Mononuclear cell (primary cell): ENCODE measurements around the gene REEP6. TPM values are rescaled to one million over a fixed set of nuclear protein-coding genes. Genes with fewer than 3 reads are reported as not detected.
A peak's percentile ranks its signal among the peaks of the same experiment; 100 is the strongest.
"Not testable (repeated sequence)": the region's sequence is repeated elsewhere in the genome, so short reads cannot be mapped to it uniquely, and the experiment has no call there.

Experiments
- H3K27me3 ChIP-seq: 2 replicates; pipeline ENCODE4 v1.6.0; 2011; ENCODE audit warnings: low read length, control low read depth; ENCODE audit not compliant: insufficient read depth
- H3K4me1 ChIP-seq: 2 replicates; pipeline ENCODE4 v1.5.1; 2011; ENCODE audit warnings: mild to moderate bottlenecking, low read length, control low read depth; ENCODE audit not compliant: insufficient read depth
- H3K4me3 ChIP-seq: 2 replicates; pipeline ENCODE4 v1.5.1; 2011; ENCODE audit warnings: mild to moderate bottlenecking, low read length, moderate library complexity
- H3K9me3 ChIP-seq: 2 replicates; pipeline ENCODE4 v1.5.1; 2011; ENCODE audit warnings: low read depth, mild to moderate bottlenecking, control low read depth, low read length
- total RNA-seq: library from RNA; depleted of rRNA; stranded (reverse); fragments of >200 nt; gene quantifications from one replicate; pipeline ENCODE4 v1.2.3, GENCODE V29; 2012

Gene REEP6
- total RNA-seq, 1 donor = 2.1 TPM

DNA sequence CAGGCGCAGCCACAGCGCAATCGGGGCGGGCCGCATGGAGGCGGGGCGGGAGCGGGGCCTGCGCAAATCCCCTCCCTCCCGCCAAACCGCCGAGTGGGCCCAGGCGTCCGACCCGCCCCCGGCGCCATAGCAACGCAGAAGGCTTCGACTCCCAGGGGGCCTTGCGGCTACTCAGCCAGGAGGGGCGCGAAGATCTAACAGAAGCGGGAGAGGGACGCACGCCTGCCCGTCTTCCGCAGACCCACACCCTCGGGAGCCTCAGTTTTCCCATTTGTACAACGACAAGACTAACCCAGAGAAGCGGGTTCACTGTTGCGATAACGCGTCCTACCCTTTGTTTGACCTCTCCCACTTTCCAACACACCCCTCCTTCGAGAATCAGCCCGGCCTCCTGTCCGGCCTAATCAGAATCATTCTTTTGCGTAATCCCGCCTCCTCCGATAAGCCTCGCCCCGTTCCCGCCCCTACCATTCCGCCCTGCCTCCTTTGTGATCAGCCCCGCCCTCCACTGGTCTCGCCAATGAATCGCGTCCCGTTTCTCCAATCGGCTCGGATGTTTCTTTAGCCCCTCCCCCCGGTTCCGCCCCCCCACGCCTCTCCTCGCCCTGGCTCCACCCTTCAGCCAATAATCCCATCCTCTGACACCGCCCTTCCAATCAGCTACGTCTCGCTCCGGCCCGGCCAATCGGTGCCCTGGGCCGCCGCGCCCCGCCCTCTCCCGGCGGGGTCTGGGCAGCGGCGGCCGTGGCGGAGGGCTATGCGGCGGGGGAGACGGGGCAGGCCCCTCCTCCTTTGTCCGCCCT is 469 bp upstream of the REEP6 start, which contains the start of gene PCSK4:
TSS of gene PCSK4 (minus strand) at position 40 of the 803 bp plus-strand sequence. CDS start at position 36, 4 bp downstream.
- Histone ChIP-seq H3K9me3 (no peaks in the 10 kb centered on the region), H3K27me3 (no peaks in the 10 kb centered on the region), H3K4me3 (peak within 1 kb of the TSS; percentile 41), H3K4me1 (peaks cover 19% of the 10 kb centered on the region)

DNA sequence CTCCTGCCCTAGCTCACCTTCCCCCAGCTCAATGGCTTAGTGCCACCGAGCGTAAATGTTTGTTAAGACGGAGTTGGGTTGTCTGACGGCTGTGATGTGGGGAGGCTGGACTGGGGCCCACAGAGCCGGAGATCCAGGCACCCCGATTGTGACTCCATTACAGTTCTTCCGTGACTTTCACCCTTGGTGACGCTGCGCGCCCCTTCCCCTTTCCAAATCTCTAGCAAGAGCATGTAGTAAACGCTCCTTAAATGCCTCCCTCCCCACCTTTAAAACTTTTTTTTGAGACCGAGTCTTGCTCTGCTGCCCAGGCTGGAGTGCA is 829 bp downstream of the REEP6 start:
- Histone ChIP-seq H3K4me1 (peaks cover 19% of the 10 kb centered on the region), H3K4me3 (no peak overlapping the region), H3K27me3 (no peaks in the 10 kb centered on the region), H3K9me3 (no peaks in the 10 kb centered on the region)

DNA sequence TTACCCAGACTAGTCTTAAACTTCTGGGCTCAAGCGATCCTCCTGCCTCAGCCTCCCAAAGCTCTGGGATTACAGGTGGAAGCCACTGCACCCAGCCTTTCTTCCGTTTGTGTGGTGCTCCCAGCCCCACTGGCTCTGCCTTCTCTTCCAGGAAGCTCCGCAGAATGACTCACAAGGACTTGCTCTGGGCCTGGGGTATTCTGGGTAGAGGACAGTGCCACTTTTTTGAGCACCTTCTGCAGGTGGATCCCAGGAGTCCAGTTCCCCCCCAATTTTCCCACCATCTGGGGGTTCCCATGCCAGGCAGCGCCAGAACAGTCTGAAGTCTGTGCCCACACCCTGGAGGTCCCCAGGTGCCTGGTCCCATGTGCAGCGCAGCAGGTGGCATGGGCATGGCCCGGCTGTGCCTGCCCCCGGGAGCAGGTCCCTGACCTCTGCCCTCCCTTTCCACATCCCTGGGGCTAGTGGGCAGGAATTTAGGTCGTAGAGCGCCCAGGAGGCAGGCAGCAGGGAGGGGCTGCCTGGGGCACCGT is 1.6 kb downstream of the REEP6 start:
- no peak overlapping the region for H3K4me3 ChIP-seq
- no peaks in the 10 kb centered on the region for H3K27me3 ChIP-seq
- peaks cover 19% of the 10 kb centered on the region for H3K4me1 ChIP-seq
- no peaks in the 10 kb centered on the region for H3K9me3 ChIP-seq

- no peak overlapping the region for H3K4me3 ChIP-seq
- H3K4me1 ChIP-seq = peaks cover 17% of the 10 kb centered on the region
- H3K9me3 ChIP-seq = no peaks in the 10 kb centered on the region
- H3K27me3 ChIP-seq = no peaks in the 10 kb centered on the region
Observed at GRCh38 chr19:1494115-1494815, 3.3 kb downstream of the REEP6 start.

DNA sequence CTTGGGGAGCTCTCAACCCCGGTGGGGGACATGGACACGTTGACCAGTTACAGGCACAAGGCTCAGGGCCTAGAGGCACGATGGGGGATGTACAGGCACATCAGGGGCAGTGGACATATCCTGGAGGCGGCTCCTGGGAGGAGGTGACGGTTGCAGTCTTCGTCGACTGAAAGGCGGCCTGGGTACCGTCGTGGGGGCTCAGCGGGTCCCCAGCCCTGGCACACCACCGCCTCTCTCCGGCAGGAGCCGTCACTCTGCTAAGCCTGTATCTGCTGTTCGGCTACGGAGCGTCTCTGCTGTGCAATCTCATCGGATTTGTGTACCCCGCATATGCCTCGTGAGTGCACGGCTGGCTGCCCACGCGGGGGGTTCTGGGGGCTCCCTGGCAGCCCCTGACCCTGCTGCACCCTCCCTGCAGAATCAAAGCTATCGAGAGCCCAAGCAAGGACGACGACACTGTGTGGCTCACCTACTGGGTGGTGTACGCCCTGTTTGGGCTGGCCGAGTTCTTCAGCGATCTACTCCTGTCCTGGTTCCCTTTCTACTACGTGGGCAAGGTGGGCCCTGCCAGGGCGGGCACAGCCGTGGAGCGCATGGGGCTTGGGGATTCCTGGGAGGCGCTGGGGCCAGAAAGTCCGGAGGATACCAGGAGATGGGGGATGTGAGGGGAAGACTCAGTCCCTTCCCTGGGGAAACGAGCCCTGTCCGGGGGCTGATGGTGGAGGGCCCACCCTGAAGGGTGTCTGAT is 4.2 kb downstream of the REEP6 start:
- Histone ChIP-seq H3K27me3 (no peaks in the 10 kb centered on the region), H3K9me3 (no peaks in the 10 kb centered on the region), H3K4me3 (no peak overlapping the region), H3K4me1 (peaks cover 8% of the 10 kb centered on the region)

GRCh38 chr19:1495799-1496713 is 5.1 kb downstream of the REEP6 start:
- Histone ChIP-seq H3K9me3 (no peaks in the 10 kb centered on the region), H3K27me3 (no peaks in the 10 kb centered on the region), H3K4me1 (peaks cover 7% of the 10 kb centered on the region)

DNA sequence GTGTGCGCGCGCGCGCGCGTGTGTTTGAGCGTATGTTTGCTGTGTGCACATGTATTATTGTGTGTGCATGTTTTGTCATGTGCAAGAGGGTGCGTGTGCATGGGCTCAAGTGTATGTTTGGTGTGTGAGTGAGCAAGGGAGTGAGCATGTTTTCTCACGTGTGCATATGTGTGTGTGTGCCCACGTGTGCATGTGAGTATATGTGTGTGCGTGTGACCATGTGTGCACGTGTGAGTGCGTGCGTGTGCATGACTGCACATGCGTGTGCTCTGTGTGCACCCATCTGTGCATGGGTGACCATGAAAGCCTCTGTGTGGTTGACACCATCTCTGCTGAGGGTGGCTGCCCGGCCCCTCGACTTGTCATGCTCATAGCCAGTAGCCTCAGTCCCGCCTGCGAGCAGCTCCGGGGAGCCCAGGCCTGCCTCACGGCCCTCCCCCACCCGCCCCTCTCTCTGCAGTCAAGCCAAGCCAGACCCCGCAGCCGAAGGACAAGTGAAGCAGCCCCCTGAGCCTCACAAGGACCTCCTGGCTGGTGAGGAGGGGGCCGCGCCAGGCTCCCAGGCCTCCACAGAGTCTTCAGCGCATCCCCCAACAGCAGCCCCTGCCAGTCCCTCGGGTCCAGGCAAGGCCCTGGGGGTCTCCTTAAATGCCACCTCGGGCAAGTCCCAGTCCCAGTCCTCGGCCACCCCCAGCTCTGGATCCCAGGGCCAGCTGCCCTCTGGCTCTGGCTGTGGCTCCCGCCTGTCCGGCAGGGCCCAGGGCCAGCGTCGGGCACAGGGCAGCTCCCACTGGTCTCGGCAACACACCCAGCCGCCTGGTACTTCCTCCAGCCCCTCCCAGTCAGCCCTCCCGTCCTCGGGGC is 6.0 kb downstream of the REEP6 start:
- no peak overlapping the region for H3K4me3 ChIP-seq
- no peaks in the 10 kb centered on the region for H3K4me1 ChIP-seq
- H3K27me3 ChIP-seq = no peaks in the 10 kb centered on the region
- no peaks in the 10 kb centered on the region for H3K9me3 ChIP-seq

More at GRCh38 chr19:1495799-1496713, 5.1 kb downstream of the REEP6 start:
- H3K4me3 ChIP-seq = no peak overlapping the region

GRCh38 chr19:1497578-1498235 is 6.7 kb downstream of the REEP6 start:
- Histone ChIP-seq H3K4me1 (no peaks in the 10 kb centered on the region), H3K27me3 (no peaks in the 10 kb centered on the region), H3K9me3 (no peaks in the 10 kb centered on the region), H3K4me3 (no peak overlapping the region)

DNA sequence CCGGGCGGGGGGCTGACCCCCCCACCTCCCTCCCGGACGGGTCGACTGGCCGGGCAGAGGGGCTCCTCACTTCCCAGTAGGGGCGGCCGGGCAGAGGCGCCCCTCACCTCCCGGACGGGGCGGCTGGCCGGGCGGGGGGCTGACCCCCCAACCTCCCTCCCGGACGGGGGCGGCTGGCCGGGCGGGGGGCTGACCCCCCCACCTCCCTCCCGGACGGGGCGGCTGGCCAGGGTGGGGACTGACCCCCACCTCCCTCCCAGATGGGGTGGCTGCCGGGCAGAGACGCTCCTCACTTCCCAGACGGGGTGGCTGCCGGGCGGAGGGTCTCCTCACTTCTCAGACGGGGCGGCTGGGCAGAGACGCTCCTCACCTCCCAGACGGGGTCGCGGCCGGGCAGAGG is 8.2 kb downstream of the REEP6 start:
- H3K27me3 ChIP-seq, H3K9me3 ChIP-seq, H3K4me3 ChIP-seq, H3K4me1 ChIP-seq: not testable (repeated sequence)

DNA sequence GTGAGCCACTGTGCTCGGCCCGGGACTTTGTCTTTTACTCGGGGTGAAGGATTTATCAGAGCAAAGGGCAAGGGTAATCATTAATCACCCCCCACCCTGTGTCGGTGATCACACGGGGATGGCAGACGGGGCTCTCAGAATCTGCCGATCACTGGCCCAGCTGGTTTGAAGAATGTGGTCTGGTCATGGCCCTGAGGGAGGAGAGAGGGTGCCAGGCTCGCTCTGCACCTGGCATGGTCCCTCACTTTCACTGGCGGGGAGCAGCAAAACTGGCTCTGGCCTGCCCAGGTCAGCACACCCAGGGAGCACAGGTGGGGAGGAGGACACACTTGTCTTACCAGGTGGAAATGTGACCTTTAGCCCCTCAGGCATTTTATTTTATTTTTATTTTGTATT is 10.2 kb downstream of the REEP6 start:
- H3K27me3 ChIP-seq = peaks cover 9% of the 10 kb centered on the region
- H3K4me3 ChIP-seq = no peak overlapping the region
- H3K9me3 ChIP-seq = no peaks in the 10 kb centered on the region
- peaks cover 7% of the 10 kb centered on the region for H3K4me1 ChIP-seq

DNA sequence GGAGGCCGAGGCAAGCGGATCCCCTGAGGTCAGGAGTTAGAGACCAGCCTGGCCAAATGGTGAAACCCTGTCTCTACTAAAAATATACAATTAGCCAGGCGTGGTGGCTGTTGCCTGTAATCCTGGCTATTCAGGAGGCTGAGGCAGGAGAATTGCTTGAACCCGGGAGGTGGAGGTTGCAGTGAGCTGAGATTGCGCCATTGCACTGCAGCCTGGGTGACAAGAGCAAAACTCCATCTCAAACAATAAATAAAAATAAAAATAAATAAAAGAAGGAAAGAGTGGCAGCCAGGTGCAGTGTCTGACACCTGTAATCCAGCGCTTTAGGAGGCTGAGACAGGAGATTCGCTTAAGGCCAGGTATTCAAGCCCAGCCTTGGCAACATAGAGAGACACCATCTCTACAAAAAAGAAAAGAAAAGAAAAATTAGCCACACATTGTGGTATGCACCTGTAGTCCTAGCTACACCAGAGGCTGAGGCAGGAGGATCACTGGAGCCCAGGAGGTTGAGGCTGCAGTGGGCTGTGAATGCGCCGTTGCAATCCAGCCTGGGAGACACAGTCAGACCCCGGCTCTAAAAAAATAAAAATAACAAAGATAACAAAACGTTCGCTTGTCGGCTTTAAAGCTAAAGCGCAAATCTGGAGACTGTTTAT is 11.6 kb downstream of the REEP6 start:
- no peaks in the 10 kb centered on the region for H3K9me3 ChIP-seq
- no peak overlapping the region for H3K4me3 ChIP-seq
- peaks cover 9% of the 10 kb centered on the region for H3K27me3 ChIP-seq
- H3K4me1 ChIP-seq = peaks cover 12% of the 10 kb centered on the region

- H3K9me3 ChIP-seq = no peaks in the 10 kb centered on the region
- no peak overlapping the region for H3K4me3 ChIP-seq
- peaks cover 17% of the 10 kb centered on the region for H3K4me1 ChIP-seq
- H3K27me3 ChIP-seq = peaks cover 9% of the 10 kb centered on the region
Observed at GRCh38 chr19:1503089-1503924, 12.3 kb downstream of the REEP6 start.
